Endothelial cell of umbilical vein (primary cell): ENCODE data around the gene SMARCD2. TPM values are rescaled to one million over a fixed set of nuclear protein-coding genes. Genes with fewer than 3 reads are reported as not detected.
A peak's percentile ranks its signal among the peaks of the same experiment; 100 is the strongest.
"Not testable (repeated sequence)": the region's sequence is repeated elsewhere in the genome, so short reads cannot be mapped to it uniquely, and the experiment has no call there.

Experiments
- BruUV-seq: library from RNA; stranded (reverse); fragments of 400-500 nt; replicated peaks from 2 replicates; lab custom pipeline; 2021; lab: Mats Ljungman, UMichigan
- CTCF ChIA-PET: fragments of 300-600, 350-600 bp; sonication (Branson Sonifier 250); formaldehyde crosslinking; loops from one replicate; lab custom pipeline; 2021; ENCODE audit warnings: antibody characterized with exemption, inconsistent platforms; lab: Charles Lee
- POLR2A ChIA-PET: fragments of 300-600, 350-600 bp; sonication (Branson Sonifier 250); formaldehyde crosslinking; loops from one replicate; lab custom pipeline; 2021; ENCODE audit warnings: antibody characterized with exemption, inconsistent platforms; lab: Charles Lee
- DNase-seq: peaks from one replicate; pipeline ENCODE4 v3.0.0-alpha.2; 2011; ENCODE audit warnings: low read depth, low spot score
- FAIRE-seq: peaks from 2 replicates; lab custom pipeline; 2011; peaks lifted over from hg19 to GRCh38; lab: Jason Lieb, UNC
- H2AFZ ChIP-seq: 2 replicates; pipeline ENCODE4 v1.6.0; 2012; ENCODE audit warnings: low read depth, low read length, control low read depth, inconsistent platforms
- H3K27ac ChIP-seq: 2 replicates; pipeline ENCODE4 v1.5.1; 2011; ENCODE audit warnings: low read depth, mild to moderate bottlenecking, control low read depth, low read length, moderate library complexity; ENCODE audit not compliant: insufficient read depth
- H3K27me3 ChIP-seq, 2 experiments: 2 replicates each; pipeline versions ENCODE4 v1.6.0 to v1.6.1; 2011; ENCODE audit warnings: low read length in 2 of 2, mixed read lengths in 1 of 2; ENCODE audit not compliant: control insufficient read depth in 2 of 2, insufficient read depth in 2 of 2
- H3K36me3 ChIP-seq, 2 experiments: 2 replicates in 1 of 2; 3 replicates in 1 of 2; pipeline ENCODE4 v1.5.1; 2011; ENCODE audit warnings: low read length in 2 of 2, mild to moderate bottlenecking in 1 of 2, moderate library complexity in 1 of 2; ENCODE audit not compliant: control insufficient read depth in 2 of 2, insufficient read depth in 2 of 2; ENCODE audit errors: extremely low read depth in 1 of 2
- H3K4me1 ChIP-seq: 3 replicates; pipeline ENCODE4 v1.5.1; 2011; ENCODE audit warnings: mild to moderate bottlenecking, low read length; ENCODE audit not compliant: control insufficient read depth, insufficient read depth; ENCODE audit errors: extremely low read depth
- H3K4me2 ChIP-seq: 2 replicates; pipeline ENCODE4 v1.6.1; 2011; ENCODE audit warnings: low read length, control low read depth, mixed read lengths; ENCODE audit not compliant: insufficient read depth
- H3K4me3 ChIP-seq, 3 experiments: fragments of 200-600 bp in 1 of 3; sonication (generic), shearing (Covaris generic) in 1 of 3; replicated peaks in 1 of 3; 2 replicates each; pipeline ENCODE4 v1.5.1; 2011 to 2016; ENCODE audit warnings: control low read depth in 3 of 3, low read length in 3 of 3, mild to moderate bottlenecking in 2 of 3, inconsistent platforms in 1 of 3, low read depth in 1 of 3, moderate library complexity in 1 of 3; ENCODE audit not compliant: insufficient read depth in 1 of 3
- H3K79me2 ChIP-seq: 2 replicates; pipeline ENCODE4 v1.6.0; 2012; ENCODE audit warnings: low read length, inconsistent platforms; ENCODE audit not compliant: control insufficient read depth, insufficient read depth
- H3K9ac ChIP-seq: replicated peaks from 2 replicates; pipeline ENCODE3; 2011; ENCODE audit warnings: low read length, control low read depth; ENCODE audit not compliant: insufficient read depth; ENCODE audit errors: extremely low read depth
- H3K9me1 ChIP-seq: replicated peaks from 3 replicates; pipeline ENCODE4 v1.6.0; 2011; ENCODE audit warnings: mild to moderate bottlenecking, low read length; ENCODE audit not compliant: control insufficient read depth, insufficient read depth; ENCODE audit errors: extremely low read depth
- H3K9me3 ChIP-seq: replicated peaks from 2 replicates; pipeline ENCODE4 v1.5.1; 2012; ENCODE audit warnings: low read length, inconsistent platforms; ENCODE audit not compliant: control insufficient read depth, insufficient read depth
- H4K20me1 ChIP-seq: replicated peaks from 2 replicates; pipeline ENCODE3; 2011; ENCODE audit warnings: mild to moderate bottlenecking, low read length; ENCODE audit not compliant: control insufficient read depth, insufficient read depth; ENCODE audit errors: extremely low read depth
- POLR2AphosphoS5 ChIP-seq: IDR thresholded peaks from 2 replicates; pipeline ENCODE4 v1.6.1; 2012; ENCODE audit warnings: low read depth, mild to moderate bottlenecking, control low read depth, low read length, moderate library complexity; ENCODE audit not compliant: insufficient read depth
- dilution Hi-C: fragments of 300-500 bp; cut with MboI; formaldehyde crosslinking; loops from one replicate; pipeline ENCODE4 v1.15.0; 2019; ENCODE audit warnings: low sequenced_read_pairs; ENCODE audit not compliant: extremely low pct_ligation_motif_present
- intact Hi-C: fragments of 100-400 bp; cut with micrococcal nuclease; formaldehyde crosslinking; loops from one replicate; pipeline ENCODE4 v1.10.0; 2022
- polyA plus RNA-seq, 4 experiments: library from polyadenylated mRNA; depleted of rRNA in 3 of 4; stranded (reverse) in 3 of 4; unstranded in 1 of 4; fragments of >200 nt; gene quantifications; 2 replicates each; pipeline versions ENCODE4 v1.2.1 to v1.2.3, GENCODE V29; 2011 to 2012; ENCODE audit warnings: missing spikeins in 1 of 4
- total RNA-seq: library from RNA; stranded (reverse); gene quantifications from 2 replicates; pipeline ENCODE4 v1.2.3, GENCODE V29; 2021
- TF ChIP-seq, protein P1 (sequence below), 2 donors: IDR thresholded peaks; 1 replicate in 1 of 2; 2 replicates in 1 of 2; pipeline ENCODE4 v1.5.1; 2011; ENCODE audit warnings: low read length in 2 of 2, mild to moderate bottlenecking in 2 of 2, moderate library complexity in 2 of 2, control low read depth in 1 of 2, inconsistent platforms in 1 of 2, low read depth in 1 of 2; ENCODE audit not compliant: insufficient read depth in 1 of 2; ENCODE audit errors: extremely low read depth in 1 of 2

SMARCD2 gene
- total and polyA plus RNA-seq, 2 donors (not counting 3 experiments of a cell fraction or from before 2014, with no cell fraction given) = 51.2 to 55.7 TPM

DNA sequence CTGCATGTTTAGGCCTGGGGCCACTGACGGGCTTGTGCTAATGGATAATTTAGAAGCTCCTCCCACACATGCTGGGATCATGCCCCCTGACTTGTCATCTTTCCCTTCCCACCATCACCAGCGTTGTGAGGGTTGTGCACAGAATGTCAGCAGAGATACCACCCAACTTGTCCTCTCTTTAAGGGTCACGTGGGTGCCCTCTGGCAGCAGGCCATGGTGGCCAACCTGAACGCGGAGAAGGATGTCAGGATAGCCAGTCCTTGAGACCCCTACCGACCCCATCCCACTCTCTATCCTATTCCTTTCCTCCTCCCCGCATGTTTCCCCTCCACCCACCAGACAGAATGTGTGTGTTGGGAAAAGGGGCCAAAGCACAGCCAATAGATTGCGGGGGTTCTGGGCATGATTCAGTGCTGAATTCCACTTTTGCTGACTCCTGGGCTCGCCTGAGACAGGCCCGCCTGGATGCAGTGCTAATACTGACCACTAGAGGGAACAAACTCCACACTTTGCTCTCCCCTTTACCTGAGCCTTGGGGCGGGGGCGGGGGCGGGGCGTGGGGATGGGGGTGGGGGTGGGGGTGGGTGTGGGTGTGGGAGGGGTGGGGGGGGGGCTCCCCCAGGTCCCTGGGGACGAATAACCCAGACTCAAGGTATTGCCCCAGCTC lies 39.6 kb upstream of the SMARCD2 start, which contains the start of gene GH2:
TSS of gene GH2 (minus strand) at position 10 of the 667 bp plus-strand sequence. CDS start 143 bp downstream, outside the sequence.
- no peak for TF ChIP-seq POLR2AphosphoS5
- TF ChIP-seq, protein P1, sequence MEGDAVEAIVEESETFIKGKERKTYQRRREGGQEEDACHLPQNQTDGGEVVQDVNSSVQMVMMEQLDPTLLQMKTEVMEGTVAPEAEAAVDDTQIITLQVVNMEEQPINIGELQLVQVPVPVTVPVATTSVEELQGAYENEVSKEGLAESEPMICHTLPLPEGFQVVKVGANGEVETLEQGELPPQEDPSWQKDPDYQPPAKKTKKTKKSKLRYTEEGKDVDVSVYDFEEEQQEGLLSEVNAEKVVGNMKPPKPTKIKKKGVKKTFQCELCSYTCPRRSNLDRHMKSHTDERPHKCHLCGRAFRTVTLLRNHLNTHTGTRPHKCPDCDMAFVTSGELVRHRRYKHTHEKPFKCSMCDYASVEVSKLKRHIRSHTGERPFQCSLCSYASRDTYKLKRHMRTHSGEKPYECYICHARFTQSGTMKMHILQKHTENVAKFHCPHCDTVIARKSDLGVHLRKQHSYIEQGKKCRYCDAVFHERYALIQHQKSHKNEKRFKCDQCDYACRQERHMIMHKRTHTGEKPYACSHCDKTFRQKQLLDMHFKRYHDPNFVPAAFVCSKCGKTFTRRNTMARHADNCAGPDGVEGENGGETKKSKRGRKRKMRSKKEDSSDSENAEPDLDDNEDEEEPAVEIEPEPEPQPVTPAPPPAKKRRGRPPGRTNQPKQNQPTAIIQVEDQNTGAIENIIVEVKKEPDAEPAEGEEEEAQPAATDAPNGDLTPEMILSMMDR (IDR thresholded peaks at IDR 0.05; ENCODE audit: extremely low read depth in 1 of 2, insufficient read depth in 1 of 2, low read depth in 1 of 2, low read length in 2 of 2) = peak; percentile 51 to 77
- intact Hi-C loops = no loop called here
- Histone ChIP-seq H3K27ac (no peak within 1 kb of the TSS), H3K4me1 (no peaks in the 10 kb centered on the region), H4K20me1 (no peaks in the 10 kb centered on the region), H3K36me3 (no peaks in the 10 kb centered on the region), H2AFZ (no peak within 1 kb of the TSS), H3K9me3 (no peaks in the 10 kb centered on the region), H3K4me3 (no peak within 1 kb of the TSS), H3K79me2 (no peaks in the 10 kb centered on the region), H3K9me1 (no peaks in the 10 kb centered on the region), H3K9ac (no peak within 1 kb of the TSS), H3K27me3 (peaks cover 0 to under 1% of the 10 kb centered on the region in 2 experiments), H3K4me2 (no peak within 1 kb of the TSS)
- CTCF ChIA-PET = interaction anchor here (0.5 to 2.5 kb wide), 4 partner anchors 8 to 29 kb away, joined by 3 to 19 read pairs (median 4); no protein-coding TSS in a partner anchor
- POLR2A ChIA-PET = no interaction called here
- peak; percentile 39 for DNase-seq
- BruUV-seq = no TSS peak
- dilution Hi-C loops = no loop called here
- FAIRE-seq = peak; percentile 71

DNA sequence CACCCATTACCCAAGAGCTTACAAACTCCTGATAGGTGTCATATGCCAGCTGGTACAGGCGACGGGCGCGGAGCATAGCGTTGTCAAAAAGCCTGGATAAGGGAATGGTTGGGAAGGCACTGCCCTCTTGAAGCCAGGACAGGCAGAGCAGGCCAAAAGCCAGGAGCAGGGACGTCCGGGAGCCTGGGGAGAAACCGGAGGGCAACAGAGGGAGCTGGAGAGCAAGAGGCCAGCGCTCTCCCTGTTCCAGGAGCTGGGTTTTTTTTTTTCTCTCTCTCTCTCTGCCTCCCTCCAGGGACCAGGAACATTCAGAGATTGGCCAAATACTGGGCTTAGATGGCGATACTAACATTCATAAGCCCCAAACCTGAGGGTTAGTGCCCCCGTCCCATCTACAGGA lies 38.9 kb upstream of the SMARCD2 start:
- CTCF ChIA-PET = interaction anchor here (0.7 to 2.5 kb wide), 5 partner anchors 15 to 65 kb away, joined by 3 to 19 read pairs (median 3); no protein-coding TSS in a partner anchor

More for the DNA sequence above, 38.9 kb upstream of the SMARCD2 start:
- H3K9ac ChIP-seq, H3K79me2 ChIP-seq, H3K27me3 ChIP-seq, H3K4me2 ChIP-seq, FAIRE-seq, H3K9me3 ChIP-seq, dilution Hi-C loops, POLR2A ChIA-PET, H4K20me1 ChIP-seq, H3K27ac ChIP-seq, DNase-seq, H2AFZ ChIP-seq, H3K4me1 ChIP-seq, H3K36me3 ChIP-seq, H3K9me1 ChIP-seq, intact Hi-C loops, H3K4me3 ChIP-seq, BruUV-seq: not testable (repeated sequence)
